Activated CD8-positive, alpha-beta T cell treated with anti-CD3 and anti-CD28 coated beads, Interleukin-2, amount 10 ng/mL, durations not matched to agents 7 days and 5 days (primary cell): Measurements from ENCODE around the gene GCGR. TPM values are rescaled to one million over a fixed set of nuclear protein-coding genes. Genes with fewer than 3 reads are reported as not detected.

Experiments
- ATAC-seq: fragments of 150-1000 bp; cut with Tn5 transposase; one replicate; pipeline ENCODE4 v1.10.0; 2021; ENCODE audit warnings: moderate library complexity
- CTCF ChIA-PET: fragments of 350-600 bp; sonication (Branson Sonifier 250); formaldehyde crosslinking; loops from one replicate; lab custom pipeline; 2021; ENCODE audit warnings: antibody characterized with exemption; lab: Charles Lee
- POLR2A ChIA-PET: fragments of 350-600 bp; sonication (Branson Sonifier 250); formaldehyde crosslinking; loops from one replicate; lab custom pipeline; 2021; ENCODE audit warnings: antibody characterized with exemption; lab: Charles Lee
- DNase-seq: peaks from one replicate; pipeline ENCODE4 v3.0.0-alpha.2; 2020
- H3K27ac Mint-ChIP-seq: one replicate; pipeline ENCODE4 v1.8.0; 2021; ENCODE audit warnings: mild to moderate bottlenecking, mixed read lengths
- H3K27me3 Mint-ChIP-seq: one replicate; pipeline ENCODE4 v1.8.0; 2021; ENCODE audit warnings: low read depth, mixed read lengths
- H3K36me3 Mint-ChIP-seq: one replicate; pipeline ENCODE4 v1.8.0; 2021; ENCODE audit warnings: low read depth, mixed read lengths
- H3K4me1 Mint-ChIP-seq: one replicate; pipeline ENCODE4 v1.8.0; 2021; ENCODE audit warnings: low read depth, mixed read lengths
- H3K4me3 Mint-ChIP-seq: one replicate; pipeline ENCODE4 v1.8.0; 2021; ENCODE audit warnings: mild to moderate bottlenecking, mixed read lengths
- H3K9me3 Mint-ChIP-seq: one replicate; pipeline ENCODE4 v1.8.0; 2022; ENCODE audit warnings: mixed read lengths; ENCODE audit not compliant: insufficient read depth
- total RNA-seq, 2 experiments: library from RNA; stranded (reverse); gene quantifications; one replicate each; pipeline ENCODE4 v1.2.3, GENCODE V29; 2021

The GCGR gene
- total RNA-seq, 2 experiments from 2014 or later = not detected

DNA sequence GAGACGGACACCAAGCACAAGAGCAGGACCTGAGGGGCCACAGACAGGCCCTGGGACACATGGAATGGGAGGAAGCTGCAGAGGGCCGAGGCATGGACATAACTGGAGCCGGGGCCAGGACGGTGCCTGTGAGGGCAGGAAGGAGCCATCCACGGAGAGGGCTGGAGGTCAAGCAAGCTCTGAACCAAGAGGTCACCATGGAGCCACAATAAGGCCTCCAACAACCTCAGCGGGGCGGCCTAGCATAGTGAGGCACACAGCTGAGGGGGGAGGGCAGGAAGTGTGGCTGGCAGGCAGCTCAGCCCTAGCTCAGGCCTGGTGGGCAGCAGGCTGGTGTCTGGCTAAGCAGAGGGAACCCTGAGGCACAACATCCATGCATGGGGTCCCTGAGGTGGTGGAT lies 24.7 kb downstream of the GCGR start:
- no peak overlapping the region for H3K27ac Mint-ChIP-seq
- ATAC-seq = no peak
- no peaks in the 10 kb centered on the region for H3K27me3 Mint-ChIP-seq
- no peak for DNase-seq
- H3K4me3 Mint-ChIP-seq = no peak overlapping the region
- ChIA-PET CTCF (no interaction called here), POLR2A (no interaction called here)
- H3K36me3 Mint-ChIP-seq = peaks cover 7% of the 10 kb centered on the region
- peaks cover 38% of the 10 kb centered on the region for H3K4me1 Mint-ChIP-seq
- no peaks in the 10 kb centered on the region for H3K9me3 Mint-ChIP-seq

DNA sequence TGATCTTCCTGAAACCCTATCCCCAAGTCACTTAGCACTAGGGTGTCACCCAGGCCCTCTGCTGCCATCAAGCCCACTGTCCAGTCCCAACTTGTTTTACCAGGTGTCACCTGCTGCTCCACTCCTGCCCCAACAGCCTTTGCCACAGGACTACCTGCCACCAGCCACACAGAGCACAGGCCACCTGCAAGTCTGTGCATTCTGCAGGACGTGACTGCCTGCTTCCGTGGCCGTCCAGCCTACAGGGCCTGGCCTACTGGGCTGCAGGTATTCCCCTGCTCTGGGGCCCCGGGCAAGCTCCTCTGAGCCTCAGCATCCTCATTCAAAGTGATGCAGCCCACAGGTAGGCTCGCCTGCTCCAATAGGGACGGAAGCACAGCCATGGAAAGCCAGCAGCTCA lies 25.9 kb downstream of the GCGR start:
- no peak for DNase-seq
- Mint-ChIP-seq H3K4me3 (no peak overlapping the region), H3K4me1 (peaks cover 43% of the 10 kb centered on the region), H3K27ac (no peak overlapping the region), H3K36me3 (peaks cover 7% of the 10 kb centered on the region), H3K27me3 (no peaks in the 10 kb centered on the region), H3K9me3 (no peaks in the 10 kb centered on the region)
- ATAC-seq = no peak
- POLR2A ChIA-PET = no interaction called here
- CTCF ChIA-PET = no interaction called here

- DNase-seq (no peak), ATAC-seq (no peak)
- no peaks in the 10 kb centered on the region for H3K9me3 Mint-ChIP-seq
- POLR2A ChIA-PET = interaction anchor here (0.5 kb wide), 1 partner anchor 19 kb away, joined by 3 read pairs; no protein-coding TSS in a partner anchor
- H3K36me3 Mint-ChIP-seq = peaks cover 7% of the 10 kb centered on the region
- CTCF ChIA-PET = no interaction called here
- H3K27ac Mint-ChIP-seq = peak overlapping the region; percentile 96
- H3K4me3 Mint-ChIP-seq = peak overlapping the region; percentile 90
- H3K4me1 Mint-ChIP-seq = peaks cover 41% of the 10 kb centered on the region
- H3K27me3 Mint-ChIP-seq = no peaks in the 10 kb centered on the region
Measured at GRCh38 chr17:81831563-81831956, 27.6 kb downstream of the GCGR start.

- ChIA-PET CTCF (interaction anchor here (0.6 to 1.4 kb wide), 2 partner anchors 23 to 98 kb away, joined by 3 to 4 read pairs; no protein-coding TSS in a partner anchor), POLR2A (no interaction called here)
- H3K36me3 Mint-ChIP-seq = peaks cover 7% of the 10 kb centered on the region
- H3K27me3 Mint-ChIP-seq = no peaks in the 10 kb centered on the region
- H3K27ac Mint-ChIP-seq = peak overlapping the region; percentile 96
- ATAC-seq = peak; percentile 50
- H3K4me1 Mint-ChIP-seq = peaks cover 41% of the 10 kb centered on the region
- DNase-seq = peak; percentile 76
- peak overlapping the region; percentile 90 for H3K4me3 Mint-ChIP-seq
- H3K9me3 Mint-ChIP-seq = no peaks in the 10 kb centered on the region
Measured at GRCh38 chr17:81831957-81832607, 28.1 kb downstream of the GCGR start.

- no peaks in the 10 kb centered on the region for H3K9me3 Mint-ChIP-seq
- H3K36me3 Mint-ChIP-seq = peaks cover 7% of the 10 kb centered on the region
- ChIA-PET POLR2A (interaction anchor here (0.9 kb wide), 1 partner anchor 118 kb away, joined by 4 read pairs; no protein-coding TSS in a partner anchor), CTCF (interaction anchor here (0.6 to 1.4 kb wide), 2 partner anchors 22 to 98 kb away, joined by 3 to 4 read pairs; no protein-coding TSS in a partner anchor)
- ATAC-seq (peak; percentile 81), DNase-seq (peak; percentile 60)
- H3K27ac Mint-ChIP-seq = peak overlapping the region; percentile 96
- H3K4me1 Mint-ChIP-seq = peaks cover 41% of the 10 kb centered on the region
- peak overlapping the region; percentile 90 for H3K4me3 Mint-ChIP-seq
- no peaks in the 10 kb centered on the region for H3K27me3 Mint-ChIP-seq
Measured at GRCh38 chr17:81832608-81833159, 28.7 kb downstream of the GCGR start.

DNA sequence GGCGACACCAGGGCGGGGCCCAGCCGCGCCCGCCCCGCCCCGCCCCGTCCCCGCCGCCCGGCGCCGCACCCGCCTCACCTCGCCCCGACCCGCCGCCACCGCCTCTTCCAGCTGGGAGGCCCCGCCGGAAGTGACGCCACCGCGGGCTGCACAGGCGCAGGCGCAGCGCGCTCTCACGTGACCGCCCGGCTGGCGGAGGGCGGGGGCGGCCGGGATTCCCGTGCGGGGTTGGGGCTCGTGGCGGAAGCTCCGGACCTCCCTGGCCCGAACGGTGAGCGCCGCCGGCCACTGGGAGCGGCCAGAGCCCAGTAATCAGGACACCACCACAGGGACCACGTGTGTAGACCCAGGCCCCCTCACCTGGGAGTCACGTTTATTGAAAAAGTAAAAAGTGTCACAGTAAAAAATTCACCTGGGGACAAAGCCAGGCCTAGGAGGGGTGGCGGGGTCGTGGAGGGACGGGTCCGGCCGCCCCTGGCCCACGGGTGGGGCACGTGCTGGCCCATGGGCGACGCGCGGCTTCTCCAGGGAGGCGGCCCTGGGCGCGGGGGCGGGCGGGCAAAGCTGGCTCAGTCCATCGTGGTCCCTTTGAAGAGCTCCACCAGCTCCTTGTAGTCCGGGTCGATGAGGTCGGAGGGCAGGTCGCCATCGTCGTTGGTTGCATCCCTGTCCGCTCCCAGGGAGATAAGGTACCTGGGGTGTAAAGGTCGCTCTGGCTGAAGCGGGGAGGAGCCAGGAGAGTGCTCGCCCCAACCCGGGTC lies 29.4 kb downstream of the GCGR start, which contains the start of gene MCRIP1:
TSS of gene MCRIP1 (minus strand) at position 132 of the 761 bp plus-strand sequence. CDS start 8,785 bp downstream, outside the sequence.
- DNase-seq = peak; percentile 95
- H3K4me3 Mint-ChIP-seq = peak within 1 kb of the TSS; percentile 90
- peaks cover 36% of the 10 kb centered on the region for H3K4me1 Mint-ChIP-seq
- H3K27ac Mint-ChIP-seq = peak within 1 kb of the TSS; percentile 96
- peak; percentile 83 for ATAC-seq
- H3K9me3 Mint-ChIP-seq = no peaks in the 10 kb centered on the region
- ChIA-PET CTCF (interaction anchor here (1.4 kb wide), 1 partner anchor 21 kb away, joined by 4 read pairs; no protein-coding TSS in a partner anchor), POLR2A (interaction anchor here (0.9 to 1.3 kb wide), 2 partner anchors 22 to 118 kb away, joined by 3 to 4 read pairs; no protein-coding TSS in a partner anchor)
- no peaks in the 10 kb centered on the region for H3K27me3 Mint-ChIP-seq
- H3K36me3 Mint-ChIP-seq = peaks cover 7% of the 10 kb centered on the region

DNA sequence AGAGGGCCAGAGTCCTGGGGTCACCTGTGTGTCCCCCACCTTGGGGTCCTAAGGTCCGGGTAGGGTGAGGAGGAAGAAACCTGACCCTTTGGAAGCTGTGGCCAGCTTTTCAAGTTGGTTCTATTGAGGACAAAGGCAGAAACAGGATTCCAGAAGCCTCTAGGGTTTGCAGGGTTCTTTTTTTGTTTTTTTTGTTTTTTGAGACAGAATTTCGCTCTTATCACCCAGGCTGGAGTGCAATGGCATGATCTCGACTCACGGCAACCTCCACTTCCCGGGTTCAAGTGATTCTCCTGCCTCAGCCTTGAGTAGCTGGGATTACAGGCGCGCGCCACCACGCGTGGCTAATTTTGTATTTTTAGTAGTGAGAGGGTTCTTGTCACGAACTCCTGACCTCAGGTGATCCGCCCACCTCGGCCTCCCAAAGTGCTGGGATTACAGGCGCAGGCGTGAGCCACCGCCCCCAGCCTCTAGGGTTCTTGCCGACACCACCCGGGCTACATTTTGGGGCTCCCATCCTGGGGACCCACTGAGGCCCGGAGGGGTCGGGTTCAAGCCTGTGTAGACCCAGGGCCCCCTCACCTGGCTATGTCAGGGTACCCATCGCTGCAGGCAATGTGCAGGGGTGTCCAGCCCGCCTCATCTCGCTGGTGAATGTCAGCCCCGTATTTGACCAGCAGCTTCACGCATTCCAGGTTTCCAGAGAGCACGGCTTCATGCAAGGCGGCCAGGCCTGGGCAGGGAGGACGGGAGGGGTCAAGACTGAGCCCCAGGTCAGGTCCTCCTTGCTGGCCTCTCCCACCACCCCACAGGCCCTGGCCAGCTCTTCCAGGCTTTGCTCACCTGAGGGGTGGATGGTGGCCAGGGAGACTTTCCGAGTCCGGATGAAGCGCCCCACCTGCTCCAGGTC lies 30.2 kb downstream of the GCGR start:
- peak overlapping the region; percentile 76 for H3K4me3 Mint-ChIP-seq
- peaks cover 31% of the 10 kb centered on the region for H3K4me1 Mint-ChIP-seq
- DNase-seq (no peak), ATAC-seq (no peak)
- no peaks in the 10 kb centered on the region for H3K27me3 Mint-ChIP-seq
- H3K27ac Mint-ChIP-seq = peak overlapping the region; percentile 84
- ChIA-PET CTCF (no interaction called here), POLR2A (interaction anchor here (1.3 kb wide), 1 partner anchor 21 kb away, joined by 3 read pairs; no protein-coding TSS in a partner anchor)
- H3K36me3 Mint-ChIP-seq = peaks cover 7% of the 10 kb centered on the region
- no peaks in the 10 kb centered on the region for H3K9me3 Mint-ChIP-seq

DNA sequence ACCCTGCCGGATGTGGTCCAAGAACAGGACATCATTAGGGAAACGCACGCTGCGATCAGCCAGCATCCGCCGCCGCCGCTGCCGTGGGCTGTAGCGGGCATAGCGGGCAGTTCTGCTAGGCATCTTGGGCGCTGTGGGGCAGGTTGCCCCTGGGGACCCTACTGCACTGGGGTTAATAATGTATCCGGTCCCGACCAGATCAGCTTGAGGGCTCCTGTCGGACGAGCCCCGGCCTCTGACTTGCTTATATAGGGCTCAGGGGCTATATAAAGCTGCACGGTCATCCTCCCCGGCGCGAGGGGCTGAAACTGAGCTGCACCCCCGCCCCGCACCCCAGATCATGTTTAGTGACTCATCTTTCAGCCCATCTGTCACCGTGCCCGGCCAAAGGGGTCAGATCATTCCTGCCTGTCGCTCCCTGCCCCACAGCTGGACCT lies 30.9 kb downstream of the GCGR start, which contains the start of gene PPP1R27:
TSS of gene PPP1R27 (minus strand) at position 220 of the 437 bp plus-strand sequence. CDS start at position 123, 97 bp downstream.
- Mint-ChIP-seq H3K27me3 (no peaks in the 10 kb centered on the region), H3K4me3 (peak within 1 kb of the TSS; percentile 76), H3K36me3 (peaks cover 7% of the 10 kb centered on the region), H3K9me3 (no peaks in the 10 kb centered on the region), H3K27ac (peak within 1 kb of the TSS; percentile 84), H3K4me1 (peaks cover 28% of the 10 kb centered on the region)
- no peak for ATAC-seq
- ChIA-PET POLR2A (no interaction called here), CTCF (no interaction called here)
- no peak for DNase-seq

DNA sequence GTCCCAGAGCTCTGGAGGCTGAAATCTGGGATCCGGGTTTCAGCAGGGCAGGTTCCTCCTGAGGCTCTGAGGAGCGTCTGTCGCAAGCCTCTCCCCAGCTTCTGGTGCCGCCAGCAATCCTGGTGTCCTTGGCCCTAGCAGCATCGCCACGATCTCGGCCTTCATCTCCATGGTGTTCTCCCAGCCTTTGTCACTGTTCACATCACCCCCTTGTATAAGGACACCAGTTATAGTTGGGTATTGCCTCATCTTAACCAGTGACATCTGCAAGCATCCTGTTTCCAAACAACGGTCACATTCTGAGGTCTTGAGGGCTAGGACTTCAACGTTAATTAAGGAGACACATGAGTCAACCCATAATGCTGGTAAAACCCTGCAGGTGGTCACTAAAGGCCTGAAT lies 33.7 kb downstream of the GCGR start:
- DNase-seq (no peak), ATAC-seq (no peak)
- H3K9me3 Mint-ChIP-seq = no peaks in the 10 kb centered on the region
- POLR2A ChIA-PET = interaction anchor here (0.7 kb wide), 1 partner anchor 140 kb away, joined by 5 read pairs; the partner anchor contains the start of gene ASPSCR1
- H3K4me3 Mint-ChIP-seq = no peak overlapping the region
- CTCF ChIA-PET = no interaction called here
- H3K36me3 Mint-ChIP-seq = peaks cover under 1% of the 10 kb centered on the region
- peaks cover 5% of the 10 kb centered on the region for H3K4me1 Mint-ChIP-seq
- H3K27ac Mint-ChIP-seq = no peak overlapping the region
- H3K27me3 Mint-ChIP-seq = no peaks in the 10 kb centered on the region

DNA sequence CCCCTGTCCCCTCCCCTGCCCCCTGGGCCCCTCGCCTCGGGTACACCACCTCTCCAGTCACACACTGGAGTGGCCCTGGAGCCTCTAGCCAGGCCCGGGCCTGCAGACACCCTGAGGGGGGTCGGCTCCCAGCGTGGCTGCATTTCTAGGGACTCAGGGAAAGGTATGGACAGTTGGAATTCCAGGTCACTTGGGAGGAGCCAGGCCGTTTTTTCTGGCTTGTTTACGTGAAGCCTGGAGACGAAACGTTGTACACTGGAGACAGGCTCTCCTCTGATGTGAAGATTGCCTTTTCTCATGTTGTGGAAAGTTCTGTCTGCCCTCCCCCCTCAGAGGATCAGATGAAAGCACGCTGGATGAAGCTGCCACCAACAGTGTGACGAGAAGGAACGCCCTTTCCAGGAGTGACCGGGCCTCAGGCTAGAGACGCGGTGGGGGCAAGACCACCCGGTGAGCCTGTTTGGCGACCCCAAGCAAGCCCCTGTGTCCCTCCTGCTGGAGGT lies 34.9 kb downstream of the GCGR start:
- Mint-ChIP-seq H3K4me3 (no peak overlapping the region), H3K4me1 (peaks cover 3% of the 10 kb centered on the region)

More for the DNA sequence above, 34.9 kb downstream of the GCGR start:
- DNase-seq (no peak), ATAC-seq (no peak)
- CTCF ChIA-PET = no interaction called here
- Mint-ChIP-seq H3K36me3 (peaks cover 7% of the 10 kb centered on the region), H3K27me3 (no peaks in the 10 kb centered on the region), H3K9me3 (no peaks in the 10 kb centered on the region), H3K27ac (no peak overlapping the region)
- POLR2A ChIA-PET = interaction anchor here (1.6 kb wide), 1 partner anchor 13 kb away, joined by 4 read pairs; no protein-coding TSS in a partner anchor
